Astrocyte (in vitro differentiated cells and primary cell): ENCODE results near the gene TLCD1. TPM values are rescaled to one million over a fixed set of nuclear protein-coding genes. Genes with fewer than 3 reads are reported as not detected.

Source experiments
- DNase-seq: peaks from one replicate; pipeline ENCODE4 v3.0.0-alpha.2; 2010; ENCODE audit warnings: low read depth
- FAIRE-seq: peaks from 2 replicates; lab custom pipeline; 2011; peaks lifted over from hg19 to GRCh38; lab: Jason Lieb, UNC
- H2AFZ ChIP-seq: 2 replicates; pipeline ENCODE4 v1.6.0; 2012; ENCODE audit warnings: low read depth, low read length, inconsistent platforms
- H3K27ac ChIP-seq: 2 replicates; pipeline ENCODE4 v1.5.1; 2011; ENCODE audit warnings: low read depth, low read length, inconsistent platforms
- H3K27me3 ChIP-seq: 2 replicates; pipeline ENCODE4 v1.6.0; 2011; ENCODE audit warnings: low read length, inconsistent platforms; ENCODE audit not compliant: insufficient read depth
- H3K36me3 ChIP-seq: 2 replicates; pipeline ENCODE4 v1.5.1; 2011; ENCODE audit warnings: low read length, inconsistent platforms; ENCODE audit not compliant: insufficient read depth
- H3K4me1 ChIP-seq: 2 replicates; pipeline ENCODE4 v1.5.1; 2011; ENCODE audit warnings: low read length, inconsistent platforms; ENCODE audit not compliant: insufficient read depth
- H3K4me2 ChIP-seq: 2 replicates; pipeline ENCODE4 v1.6.0; 2012; ENCODE audit warnings: low read length, inconsistent platforms
- H3K4me3 ChIP-seq: 2 replicates; pipeline ENCODE4 v1.5.1; 2011; ENCODE audit warnings: low read depth, mild to moderate bottlenecking, low read length, inconsistent platforms; ENCODE audit not compliant: insufficient read depth
- H3K79me2 ChIP-seq: 2 replicates; pipeline ENCODE4 v1.6.0; 2012; ENCODE audit warnings: mild to moderate bottlenecking, low read length, inconsistent platforms; ENCODE audit not compliant: insufficient read depth
- H3K9ac ChIP-seq: 2 replicates; pipeline ENCODE4 v1.6.0; 2012; ENCODE audit warnings: mild to moderate bottlenecking, low read length, inconsistent platforms
- H3K9me3 ChIP-seq: 2 replicates; pipeline ENCODE4 v1.5.1; 2012; ENCODE audit warnings: low read depth, mild to moderate bottlenecking, low read length, inconsistent platforms; ENCODE audit not compliant: insufficient read depth
- H4K20me1 ChIP-seq: 2 replicates; pipeline ENCODE4 v1.6.0; 2012; ENCODE audit warnings: low read length, inconsistent platforms; ENCODE audit not compliant: insufficient read depth
- H3K27ac Mint-ChIP-seq: one replicate; pipeline ENCODE4 v1.8.0; 2021; ENCODE audit warnings: mild to moderate bottlenecking, mixed read lengths; ENCODE audit not compliant: unreplicated experiment
- H3K27me3 Mint-ChIP-seq: one replicate; pipeline ENCODE4 v1.8.0; 2021; ENCODE audit warnings: low read depth, mixed read lengths; ENCODE audit not compliant: unreplicated experiment
- H3K36me3 Mint-ChIP-seq: one replicate; pipeline ENCODE4 v1.8.0; 2021; ENCODE audit warnings: low read depth, mixed read lengths; ENCODE audit not compliant: unreplicated experiment
- H3K4me1 Mint-ChIP-seq: one replicate; pipeline ENCODE4 v1.8.0; 2021; ENCODE audit warnings: low read depth, mixed read lengths; ENCODE audit not compliant: unreplicated experiment
- H3K4me3 Mint-ChIP-seq: one replicate; pipeline ENCODE4 v1.8.0; 2021; ENCODE audit warnings: mild to moderate bottlenecking, moderate library complexity, mixed read lengths; ENCODE audit not compliant: unreplicated experiment
- H3K9me3 Mint-ChIP-seq: one replicate; pipeline ENCODE4 v1.8.0; 2021; ENCODE audit warnings: mild to moderate bottlenecking, mixed read lengths; ENCODE audit not compliant: unreplicated experiment
- CTCF ChIP-seq: IDR thresholded peaks from 2 replicates; pipeline ENCODE4 v1.5.1; 2011; ENCODE audit warnings: low read depth, mild to moderate bottlenecking, inconsistent platforms, low read length, moderate library complexity; ENCODE audit not compliant: insufficient read depth
- EZH2 ChIP-seq: IDR thresholded peaks from 2 replicates; pipeline ENCODE4 v1.6.1; 2012; ENCODE audit warnings: mild to moderate bottlenecking, low read length, inconsistent platforms; ENCODE audit not compliant: insufficient read depth
- total RNA-seq: library from RNA; stranded (reverse); gene quantifications from 2 replicates; pipeline ENCODE4 v1.2.1, GENCODE V29; 2021

The TLCD1 gene
- total RNA-seq, 1 donor from 2014 or later: 25.1 TPM

DNA sequence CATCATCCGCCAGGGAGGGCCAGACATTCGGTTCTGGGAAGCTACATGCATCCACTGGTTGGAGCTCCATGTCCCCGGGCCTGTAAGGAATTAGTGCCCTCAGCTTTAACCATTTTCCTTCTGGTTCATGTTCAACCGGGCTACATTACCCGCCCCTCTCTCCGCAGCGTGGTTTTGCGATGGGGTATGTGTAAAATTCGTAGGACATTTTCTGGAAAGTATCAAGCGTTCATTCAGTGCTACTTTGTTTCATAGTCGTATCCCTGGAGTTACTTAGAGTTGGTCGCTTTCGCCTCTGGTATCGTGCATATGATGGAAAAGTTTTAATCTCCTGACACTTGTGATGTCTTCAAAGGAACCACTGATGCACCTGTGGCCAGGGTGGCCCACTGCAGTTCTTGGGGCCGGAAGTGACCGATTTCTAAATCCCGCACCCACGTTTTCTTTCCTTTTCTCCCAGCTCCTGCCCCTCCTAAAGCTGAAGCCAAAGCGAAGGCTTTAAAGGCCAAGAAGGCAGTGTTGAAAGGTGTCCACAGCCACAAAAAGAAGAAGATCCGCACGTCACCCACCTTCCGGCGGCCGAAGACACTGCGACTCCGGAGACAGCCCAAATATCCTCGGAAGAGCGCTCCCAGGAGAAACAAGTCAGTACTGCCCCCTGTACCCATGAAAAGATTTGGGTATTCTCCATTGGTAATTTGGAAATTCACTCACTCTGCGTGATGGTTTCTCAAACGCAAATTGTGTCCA, 5.6 kb downstream of the TLCD1 start:
- Histone ChIP-seq H3K4me2 (peak overlapping the region; percentile 93), H3K36me3 (peaks cover 38% of the 10 kb centered on the region), H3K27me3 (no peaks in the 10 kb centered on the region), H3K4me3 (peak overlapping the region; percentile 84), H3K27ac (peak overlapping the region; percentile 87), H2AFZ (no peak overlapping the region), H3K79me2 (peaks cover 64% of the 10 kb centered on the region), H3K9me3 (no peaks in the 10 kb centered on the region), H3K9ac (peak overlapping the region; percentile 91), H4K20me1 (peaks cover 68% of the 10 kb centered on the region), H3K4me1 (peaks cover 62% of the 10 kb centered on the region)
- peaks cover 12% of the 10 kb centered on the region for H3K36me3 Mint-ChIP-seq
- peaks cover 42% of the 10 kb centered on the region for H3K4me1 Mint-ChIP-seq
- peak overlapping the region; percentile 99 for H3K4me3 Mint-ChIP-seq
- H3K9me3 Mint-ChIP-seq: no peaks in the 10 kb centered on the region
- peak overlapping the region; percentile 95 for H3K27ac Mint-ChIP-seq
- DNase-seq: no peak
- H3K27me3 Mint-ChIP-seq: no peaks in the 10 kb centered on the region
- FAIRE-seq: no peak
- TF ChIP-seq CTCF: no peak
- TF ChIP-seq EZH2: no peak

- peaks cover 33% of the 10 kb centered on the region for H3K4me1 Mint-ChIP-seq
- peaks cover 25% of the 10 kb centered on the region for H3K36me3 Mint-ChIP-seq
- H3K79me2 ChIP-seq: peaks cover 72% of the 10 kb centered on the region
Observed at GRCh38 chr17:28719021-28719433, 7.0 kb downstream of the TLCD1 start.

More at GRCh38 chr17:28719021-28719433, 7.0 kb downstream of the TLCD1 start:
- H3K4me2 ChIP-seq: peak overlapping the region; percentile 93
- H3K27me3 ChIP-seq: no peaks in the 10 kb centered on the region
- peak overlapping the region; percentile 91 for H3K9ac ChIP-seq
- H3K27ac Mint-ChIP-seq: peak overlapping the region; percentile 95
- H3K4me3 Mint-ChIP-seq: peak overlapping the region; percentile 99
- peaks cover 49% of the 10 kb centered on the region for H3K4me1 ChIP-seq
- DNase-seq: no peak
- no peaks in the 10 kb centered on the region for H3K27me3 Mint-ChIP-seq
- H3K27ac ChIP-seq: peak overlapping the region; percentile 87
- peaks cover 68% of the 10 kb centered on the region for H4K20me1 ChIP-seq
- peak overlapping the region; percentile 84 for H3K4me3 ChIP-seq
- FAIRE-seq: no peak
- no peaks in the 10 kb centered on the region for H3K9me3 ChIP-seq
- H3K36me3 ChIP-seq: peaks cover 36% of the 10 kb centered on the region
- peak overlapping the region; percentile 51 for H2AFZ ChIP-seq
- no peak for TF ChIP-seq EZH2
- no peak for TF ChIP-seq CTCF
- H3K9me3 Mint-ChIP-seq: no peaks in the 10 kb centered on the region
